Measurements from ENCODE around the gene PRELID1. TPM values are rescaled to one million over a fixed set of nuclear protein-coding genes. Genes with fewer than 3 reads are reported as not detected.

Gene PRELID1
- polyA plus RNA-seq, 1 donor = 271 TPM

- H3K4me1 ChIP-seq (ENCODE audit: control insufficient read depth, insufficient read depth, low read length) = peaks cover 28% of the 10 kb centered on the region
- peak overlapping the region; percentile 2 for H3K4me3 ChIP-seq (ENCODE audit: low read length)
- H3K36me3 ChIP-seq (ENCODE audit: control insufficient read depth, insufficient read depth, low read length) = peaks cover 9% of the 10 kb centered on the region
- H3K27ac ChIP-seq (ENCODE audit: low read length) = peak overlapping the region; percentile 65
- DNase-seq = peak; percentile 77 to 89
- H3K9me3 ChIP-seq (ENCODE audit: control insufficient read depth, low read depth, low read length) = no peaks in the 10 kb centered on the region
- WGBS (ENCODE audit: insufficient coverage, low lambda C conversion rate) = no CpG with 5 or more reads among the region's 19 CpGs
- no peaks in the 10 kb centered on the region for H3K27me3 ChIP-seq (ENCODE audit: control insufficient read depth, insufficient read depth, low read length)
Observed at GRCh38 chr5:177312649-177313181, 9.1 kb downstream of the PRELID1 start.

- Histone ChIP-seq H3K4me3 (ENCODE audit: low read length) (no peak overlapping the region), H3K27ac (ENCODE audit: low read length) (no peak overlapping the region), H3K9me3 (ENCODE audit: control insufficient read depth, low read depth, low read length) (no peaks in the 10 kb centered on the region), H3K36me3 (ENCODE audit: control insufficient read depth, insufficient read depth, low read length) (peaks cover 7% of the 10 kb centered on the region), H3K4me1 (ENCODE audit: control insufficient read depth, insufficient read depth, low read length) (peaks cover 28% of the 10 kb centered on the region), H3K27me3 (ENCODE audit: control insufficient read depth, insufficient read depth, low read length) (no peaks in the 10 kb centered on the region)
- DNase-seq = no peak
- no CpG with 5 or more reads among the region's 15 CpGs for WGBS (ENCODE audit: insufficient coverage, low lambda C conversion rate)
Observed at GRCh38 chr5:177313561-177314259, 10.1 kb downstream of the PRELID1 start.

GRCh38 chr5:177314376-177315342 is 11.1 kb downstream of the PRELID1 start:
- no peak overlapping the region for H3K4me3 ChIP-seq (ENCODE audit: low read length)
- H3K36me3 ChIP-seq (ENCODE audit: control insufficient read depth, insufficient read depth, low read length) = peaks cover under 1% of the 10 kb centered on the region
- no peaks in the 10 kb centered on the region for H3K27me3 ChIP-seq (ENCODE audit: control insufficient read depth, insufficient read depth, low read length)
- no peaks in the 10 kb centered on the region for H3K9me3 ChIP-seq (ENCODE audit: control insufficient read depth, low read depth, low read length)
- WGBS (ENCODE audit: insufficient coverage, low lambda C conversion rate) = 80% methylated on average over 1 of the region's 18 CpGs
- H3K27ac ChIP-seq (ENCODE audit: low read length) = no peak overlapping the region
- peaks cover 26% of the 10 kb centered on the region for H3K4me1 ChIP-seq (ENCODE audit: control insufficient read depth, insufficient read depth, low read length)
- no peak for DNase-seq

- H3K27me3 ChIP-seq (ENCODE audit: control insufficient read depth, insufficient read depth, low read length) = no peaks in the 10 kb centered on the region
- no peak for DNase-seq
- peaks cover 19% of the 10 kb centered on the region for H3K4me1 ChIP-seq (ENCODE audit: control insufficient read depth, insufficient read depth, low read length)
- H3K27ac ChIP-seq (ENCODE audit: low read length) = no peak overlapping the region
- WGBS (ENCODE audit: insufficient coverage, low lambda C conversion rate) = no CpG with 5 or more reads among the region's 7 CpGs
- peaks cover 5% of the 10 kb centered on the region for H3K36me3 ChIP-seq (ENCODE audit: control insufficient read depth, insufficient read depth, low read length)
- H3K4me3 ChIP-seq (ENCODE audit: low read length) = no peak overlapping the region
- no peaks in the 10 kb centered on the region for H3K9me3 ChIP-seq (ENCODE audit: control insufficient read depth, low read depth, low read length)
Observed at GRCh38 chr5:177315411-177315810, 11.8 kb downstream of the PRELID1 start.

- peaks cover 5% of the 10 kb centered on the region for H3K36me3 ChIP-seq (ENCODE audit: control insufficient read depth, insufficient read depth, low read length)
- H3K4me1 ChIP-seq (ENCODE audit: control insufficient read depth, insufficient read depth, low read length) = peaks cover 13% of the 10 kb centered on the region
- H3K27ac ChIP-seq (ENCODE audit: low read length) = no peak overlapping the region
- H3K9me3 ChIP-seq (ENCODE audit: control insufficient read depth, low read depth, low read length) = no peaks in the 10 kb centered on the region
- 90% methylated on average over 2 of the region's 3 CpGs for whole genome bisulfite sequencing (ENCODE audit: insufficient coverage, low lambda C conversion rate)
- no peak overlapping the region for H3K4me3 ChIP-seq (ENCODE audit: low read length)
- DNase-seq = no peak
- no peaks in the 10 kb centered on the region for H3K27me3 ChIP-seq (ENCODE audit: control insufficient read depth, insufficient read depth, low read length)
Observed at GRCh38 chr5:177316005-177316404, 12.4 kb downstream of the PRELID1 start.

- Histone ChIP-seq H3K27ac (ENCODE audit: low read length) (peak overlapping the region; percentile 27), H3K36me3 (ENCODE audit: control insufficient read depth, insufficient read depth, low read length) (peaks cover 5% of the 10 kb centered on the region), H3K9me3 (ENCODE audit: control insufficient read depth, low read depth, low read length) (no peaks in the 10 kb centered on the region), H3K4me3 (ENCODE audit: low read length) (no peak overlapping the region), H3K4me1 (ENCODE audit: control insufficient read depth, insufficient read depth, low read length) (peaks cover 1% of the 10 kb centered on the region), H3K27me3 (ENCODE audit: control insufficient read depth, insufficient read depth, low read length) (no peaks in the 10 kb centered on the region)
- peak; percentile 71 to 76 for DNase-seq
- no CpG with 5 or more reads among the region's 7 CpGs for WGBS (ENCODE audit: insufficient coverage, low lambda C conversion rate)
Observed at GRCh38 chr5:177317959-177318377, 14.4 kb downstream of the PRELID1 start.

GRCh38 chr5:177319913-177320588 is 16.5 kb downstream of the PRELID1 start:
- Histone ChIP-seq H3K36me3 (ENCODE audit: control insufficient read depth, insufficient read depth, low read length) (peaks cover 5% of the 10 kb centered on the region), H3K27ac (ENCODE audit: low read length) (no peak overlapping the region), H3K9me3 (ENCODE audit: control insufficient read depth, low read depth, low read length) (no peaks in the 10 kb centered on the region), H3K4me3 (ENCODE audit: low read length) (no peak overlapping the region), H3K27me3 (ENCODE audit: control insufficient read depth, insufficient read depth, low read length) (no peaks in the 10 kb centered on the region), H3K4me1 (ENCODE audit: control insufficient read depth, insufficient read depth, low read length) (peaks cover 4% of the 10 kb centered on the region)
- no peak for DNase-seq
- WGBS (ENCODE audit: insufficient coverage, low lambda C conversion rate) = no CpG with 5 or more reads among the region's 14 CpGs

GRCh38 chr5:177320879-177321278 is 17.3 kb downstream of the PRELID1 start:
- H3K4me1 ChIP-seq (ENCODE audit: control insufficient read depth, insufficient read depth, low read length) = peaks cover 13% of the 10 kb centered on the region
- no peak for DNase-seq
- no peak overlapping the region for H3K4me3 ChIP-seq (ENCODE audit: low read length)
- peaks cover 5% of the 10 kb centered on the region for H3K36me3 ChIP-seq (ENCODE audit: control insufficient read depth, insufficient read depth, low read length)
- H3K9me3 ChIP-seq (ENCODE audit: control insufficient read depth, low read depth, low read length) = no peaks in the 10 kb centered on the region
- H3K27ac ChIP-seq (ENCODE audit: low read length) = no peak overlapping the region
- H3K27me3 ChIP-seq (ENCODE audit: control insufficient read depth, insufficient read depth, low read length) = no peaks in the 10 kb centered on the region
- 100% methylated on average over 1 of the region's 7 CpGs for WGBS (ENCODE audit: insufficient coverage, low lambda C conversion rate)

- Histone ChIP-seq H3K27ac (ENCODE audit: low read length) (peak overlapping the region; percentile 56), H3K36me3 (ENCODE audit: control insufficient read depth, insufficient read depth, low read length) (peaks cover 20% of the 10 kb centered on the region), H3K9me3 (ENCODE audit: control insufficient read depth, low read depth, low read length) (no peaks in the 10 kb centered on the region), H3K27me3 (ENCODE audit: control insufficient read depth, insufficient read depth, low read length) (no peaks in the 10 kb centered on the region), H3K4me1 (ENCODE audit: control insufficient read depth, insufficient read depth, low read length) (peaks cover 29% of the 10 kb centered on the region), H3K4me3 (ENCODE audit: low read length) (no peak overlapping the region)
- no CpG with 5 or more reads among the region's 1 CpG for WGBS (ENCODE audit: insufficient coverage, low lambda C conversion rate)
- DNase-seq = peak in 1 of 2 donors; percentile 83
Observed at GRCh38 chr5:177325868-177326381, 22.3 kb downstream of the PRELID1 start.

All from large intestine (tissue), 3 donors.